DOHH2 (cell line): ENCODE results near the gene OSM.

Experiments used
- EZH2phosphoT487 ChIP-seq: fragments of 200-600 bp; sonication (generic); IDR thresholded peaks from 2 replicates; pipeline ENCODE4 v1.6.1; 2017; ENCODE audit warnings: borderline replicate concordance, mild to moderate bottlenecking, antibody characterized with exemption, low read length, moderate library complexity, mixed read lengths
- TF ChIP-seq, protein P1 (sequence below): fragments of 200-600 bp; sonication (generic); IDR thresholded peaks from one replicate; pipeline ENCODE4 v1.5.1; 2014; ENCODE audit warnings: antibody characterized with exemption, mild to moderate bottlenecking, low read depth, low read length; ENCODE audit not compliant: poor library complexity, severe bottlenecking

DNA sequence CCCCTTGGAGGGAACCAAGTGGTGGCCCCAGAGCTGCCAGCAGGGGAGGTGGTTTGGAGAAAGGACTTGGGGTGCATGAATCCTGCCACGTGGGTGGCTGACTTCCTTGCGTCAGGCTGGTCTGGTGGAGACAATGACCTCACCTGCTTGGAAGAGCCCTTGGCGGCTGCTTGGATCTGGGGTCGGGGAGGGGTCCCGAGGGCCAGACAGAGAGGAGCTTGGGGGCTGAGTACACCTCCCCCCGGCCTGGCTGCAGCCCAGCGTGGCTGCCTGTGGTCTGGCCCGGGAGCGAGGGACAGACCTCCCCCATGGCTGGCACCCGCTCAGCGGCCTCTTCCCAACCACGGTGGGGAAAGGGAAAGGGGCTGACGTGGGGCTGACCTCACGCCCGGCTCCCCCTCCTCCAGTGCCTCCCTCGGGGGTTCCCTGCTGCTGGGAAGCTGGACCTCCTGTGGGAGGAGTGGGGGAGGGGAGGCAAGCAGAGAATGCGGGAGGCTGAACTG, 33.9 kb downstream of the OSM start:
- TF ChIP-seq, protein P1, sequence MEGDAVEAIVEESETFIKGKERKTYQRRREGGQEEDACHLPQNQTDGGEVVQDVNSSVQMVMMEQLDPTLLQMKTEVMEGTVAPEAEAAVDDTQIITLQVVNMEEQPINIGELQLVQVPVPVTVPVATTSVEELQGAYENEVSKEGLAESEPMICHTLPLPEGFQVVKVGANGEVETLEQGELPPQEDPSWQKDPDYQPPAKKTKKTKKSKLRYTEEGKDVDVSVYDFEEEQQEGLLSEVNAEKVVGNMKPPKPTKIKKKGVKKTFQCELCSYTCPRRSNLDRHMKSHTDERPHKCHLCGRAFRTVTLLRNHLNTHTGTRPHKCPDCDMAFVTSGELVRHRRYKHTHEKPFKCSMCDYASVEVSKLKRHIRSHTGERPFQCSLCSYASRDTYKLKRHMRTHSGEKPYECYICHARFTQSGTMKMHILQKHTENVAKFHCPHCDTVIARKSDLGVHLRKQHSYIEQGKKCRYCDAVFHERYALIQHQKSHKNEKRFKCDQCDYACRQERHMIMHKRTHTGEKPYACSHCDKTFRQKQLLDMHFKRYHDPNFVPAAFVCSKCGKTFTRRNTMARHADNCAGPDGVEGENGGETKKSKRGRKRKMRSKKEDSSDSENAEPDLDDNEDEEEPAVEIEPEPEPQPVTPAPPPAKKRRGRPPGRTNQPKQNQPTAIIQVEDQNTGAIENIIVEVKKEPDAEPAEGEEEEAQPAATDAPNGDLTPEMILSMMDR: no peak
- TF ChIP-seq EZH2phosphoT487: no peak
